T47D (cell line): ENCODE measurements around the gene SLC33A1.
"Not testable (repeated sequence)": the region's sequence is repeated elsewhere in the genome, so short reads cannot be mapped to it uniquely, and the experiment has no call there.

ENCODE experiments used
- DNase-seq, 2 experiments: peaks; one replicate each; pipeline versions ENCODE4 v3.0.0 to v3.0.0-alpha.2; 2011 to 2012; ENCODE audit warnings: low read depth in 1 of 2, low spot score in 1 of 2
- JUND ChIP-seq: IDR thresholded peaks from 2 replicates; pipeline ENCODE4 v1.6.1; 2012; ENCODE audit warnings: low read depth
- in situ Hi-C: cut with HindIII; loops from 2 replicates; pipeline ENCODE4 v1.10.0; 2016; ENCODE audit warnings: low sequenced_read_pairs, low pct_unique_long_range_greater_than_20kb

Gene SLC33A1

DNA sequence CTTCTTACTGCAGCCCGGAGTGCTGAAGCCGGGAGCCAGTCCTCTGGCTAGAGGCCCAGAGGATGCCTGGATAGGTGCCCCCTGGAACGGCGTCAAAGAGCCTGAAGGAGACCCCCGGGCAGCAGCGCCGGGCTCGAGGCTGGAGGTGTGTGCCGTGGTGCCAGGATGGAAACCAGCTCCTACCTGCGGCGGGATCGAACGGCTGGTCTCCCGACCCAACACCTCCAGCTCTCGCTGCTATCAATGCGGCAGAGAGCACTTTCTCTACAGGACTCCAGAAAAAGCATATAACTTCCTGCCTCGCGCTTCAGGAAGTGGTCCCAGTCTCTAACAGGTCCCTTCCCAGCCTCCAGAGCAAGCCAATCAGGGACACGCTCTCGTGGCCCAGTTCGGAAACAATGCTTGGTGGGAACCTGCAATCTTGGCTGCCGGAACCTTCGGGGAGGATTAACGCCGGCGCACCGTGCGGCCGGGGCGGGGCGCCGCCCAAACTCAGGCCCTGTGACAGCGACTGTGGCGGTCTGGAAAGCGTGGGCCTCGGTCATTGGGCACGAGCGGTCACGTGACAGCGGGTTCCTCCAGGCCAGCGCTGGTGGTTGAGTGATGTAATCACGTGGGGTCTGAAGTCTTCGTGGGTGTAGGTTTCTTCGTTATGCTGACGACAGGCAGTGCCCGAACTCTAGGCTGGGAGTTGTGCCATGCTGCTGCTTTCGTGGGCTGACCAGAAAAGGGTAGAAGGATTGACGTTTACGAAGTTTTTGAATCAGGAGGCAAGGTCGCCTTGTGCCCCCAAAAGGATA, at the start of gene SLC33A1:
Gene SLC33A1 (minus strand): TSS at position 287 of the 800 bp plus-strand sequence. CDS start 430 bp downstream, outside the sequence.
- in situ Hi-C loops, result no loop called here

DNA sequence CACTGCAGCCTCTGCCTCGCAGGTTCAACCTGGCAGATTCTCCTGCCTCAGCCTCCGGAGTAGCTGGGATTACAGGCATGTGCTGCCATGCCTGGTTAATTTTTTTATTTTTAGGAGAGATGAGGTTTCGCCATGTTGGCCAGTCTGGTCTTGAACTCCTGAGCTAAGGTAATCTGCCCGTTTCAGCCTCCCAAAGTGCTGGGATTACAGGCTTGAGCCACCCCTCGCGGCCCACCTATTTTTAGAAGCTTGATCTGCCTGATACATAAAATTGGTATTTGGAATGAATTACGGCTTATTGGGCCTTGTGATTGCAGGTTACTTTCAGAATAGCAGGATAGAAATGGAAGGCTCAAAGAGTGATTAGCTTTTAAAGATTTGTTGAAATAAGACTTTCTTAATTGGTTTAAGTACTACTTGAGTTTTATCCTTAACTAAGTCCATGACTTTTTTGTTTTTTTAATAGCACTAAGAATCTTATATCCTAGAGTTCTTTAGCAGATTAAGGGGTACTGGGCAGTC, 41.2 kb upstream of the SLC33A1 start:
- no peak for TF ChIP-seq JUND
- DNase-seq, result no peak
- in situ Hi-C loops, result no loop called here

More for the DNA sequence above, at the start of gene SLC33A1:
- TF ChIP-seq JUND, result no peak
- peak; percentile 96 to 100 for DNase-seq

DNA sequence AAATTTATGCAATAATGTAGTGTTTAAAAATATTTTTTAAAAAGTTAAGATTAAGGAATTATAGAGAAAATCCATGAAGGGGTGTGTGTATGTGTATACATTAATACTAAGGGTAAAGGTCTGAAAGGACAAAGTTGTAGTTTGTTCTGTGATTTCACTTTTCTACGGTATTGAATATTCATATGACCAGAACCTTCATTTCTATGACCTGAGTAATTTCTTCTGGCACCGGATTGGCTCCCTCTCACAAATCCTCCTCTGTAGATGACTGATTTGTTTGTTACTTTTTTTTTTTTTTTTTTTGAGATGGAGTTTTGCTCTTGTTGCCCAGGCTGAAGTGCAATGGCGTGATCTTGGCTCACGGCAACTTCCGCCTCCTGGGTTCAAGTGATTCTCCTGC, 37.1 kb upstream of the SLC33A1 start:
- DNase-seq, result no peak
- in situ Hi-C loops, result no loop called here
- TF ChIP-seq JUND, result no peak

DNA sequence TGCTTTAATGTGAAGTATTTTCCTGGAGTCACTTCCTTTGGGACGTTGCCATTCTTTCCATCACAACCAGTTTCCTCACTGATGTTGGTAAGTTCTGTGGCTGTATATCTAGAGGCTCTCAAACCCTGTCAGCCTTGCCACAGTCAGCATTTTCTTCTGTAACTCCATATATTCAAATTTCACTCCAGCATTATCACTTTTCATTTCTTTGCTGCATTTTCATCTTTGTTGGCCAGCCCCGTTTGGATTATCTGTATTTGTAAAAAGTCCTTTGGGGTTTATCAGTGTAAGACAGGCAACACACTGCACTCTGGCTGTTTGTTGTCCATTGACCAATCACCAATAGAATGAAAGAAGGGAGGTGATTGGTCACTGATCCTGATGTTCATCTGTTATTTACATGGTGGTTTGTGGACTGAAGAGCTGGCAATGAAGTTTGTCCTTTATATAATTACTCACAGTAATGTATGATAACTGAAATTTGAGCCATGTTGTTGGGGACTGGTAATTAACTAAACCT, 36.5 kb upstream of the SLC33A1 start:
- in situ Hi-C loops, result no loop called here
- DNase-seq, result peak in 1 of 2 experiments; percentile 52
- no peak for TF ChIP-seq JUND

DNA sequence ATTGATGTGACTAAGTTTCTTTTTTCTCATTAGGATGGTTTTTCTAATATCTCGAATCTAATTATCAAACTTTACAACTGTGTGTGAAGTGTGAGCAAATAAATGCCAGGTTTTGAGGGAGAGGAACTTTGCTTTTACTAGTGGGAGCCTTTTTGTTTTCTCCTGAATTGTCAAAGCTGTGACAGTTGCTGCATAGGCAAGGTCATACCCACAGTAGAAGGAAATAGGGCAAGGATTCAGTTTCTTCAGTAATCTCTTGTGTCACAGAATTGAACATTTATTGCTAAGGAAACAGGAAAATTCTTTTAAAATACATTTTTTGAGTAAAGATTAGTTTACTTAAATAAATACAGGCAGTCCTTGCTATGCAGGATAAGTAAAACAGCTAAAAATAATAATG, 35.7 kb upstream of the SLC33A1 start:
- TF ChIP-seq JUND, result no peak
- DNase-seq, result no peak
- in situ Hi-C loops, result no loop called here

DNA sequence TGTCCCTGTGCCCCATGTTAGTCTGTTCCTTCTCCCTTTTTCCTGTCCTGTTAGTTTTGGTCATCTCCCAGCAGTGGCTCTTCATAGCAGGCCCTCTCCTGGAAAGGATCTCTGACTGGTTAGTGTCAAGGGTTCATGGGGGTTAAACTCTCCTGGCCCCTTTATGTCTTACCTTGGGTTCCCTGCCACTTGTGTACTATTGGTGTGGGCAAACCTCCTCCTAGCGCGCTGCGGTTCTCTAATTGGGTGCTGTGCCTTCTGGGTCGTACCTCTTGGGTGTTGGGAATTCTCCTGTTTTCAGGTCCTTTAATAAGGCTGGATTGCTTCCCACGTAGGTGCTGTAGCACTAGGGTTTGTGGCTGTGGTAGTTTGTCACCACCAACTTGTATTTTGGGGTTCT, 35.0 kb upstream of the SLC33A1 start:
- no peak for DNase-seq
- in situ Hi-C loops, result no loop called here
- TF ChIP-seq JUND, result no peak

DNA sequence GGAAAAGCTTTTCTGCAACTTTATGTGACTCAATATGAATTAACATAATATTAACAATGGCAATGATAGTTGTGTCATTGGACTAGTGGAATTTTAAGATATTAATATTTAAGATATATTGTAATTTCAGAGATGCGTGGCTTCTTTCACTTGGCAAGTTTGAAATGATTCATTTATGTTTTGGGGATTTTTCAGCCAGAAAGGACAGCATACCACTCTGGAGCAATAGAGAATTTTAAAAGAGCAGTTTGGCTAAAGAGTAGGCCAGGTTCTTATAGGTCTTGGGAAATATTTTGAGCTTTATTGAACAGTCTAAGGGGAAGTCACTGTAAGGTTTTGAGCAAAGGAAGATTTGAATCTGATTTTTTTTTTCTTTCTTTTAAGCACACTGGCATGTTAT, 32.7 kb upstream of the SLC33A1 start:
- DNase-seq, result no peak
- in situ Hi-C loops, result no loop called here

DNA sequence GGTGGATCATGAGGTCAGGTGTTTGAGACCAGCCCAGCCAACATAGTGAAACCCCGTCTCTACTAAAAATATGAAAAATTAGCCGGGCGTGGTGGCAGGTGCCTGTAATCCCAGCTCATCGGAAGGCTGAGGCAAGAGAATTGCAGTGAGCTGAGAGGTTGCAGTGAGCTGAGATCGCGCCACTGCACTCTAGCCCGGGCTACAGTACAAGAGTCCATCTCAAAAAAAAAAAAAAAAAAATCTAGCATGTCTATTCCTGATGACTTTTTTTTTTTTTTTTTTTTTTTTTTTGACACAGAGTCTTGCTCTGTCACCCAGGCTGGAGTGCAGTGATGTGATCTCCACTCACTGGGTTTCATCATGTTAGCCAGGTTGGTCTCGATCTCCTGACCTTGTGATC, 32.1 kb upstream of the SLC33A1 start:
- DNase-seq, in situ Hi-C loops: not testable (repeated sequence)

More for the DNA sequence above, 32.7 kb upstream of the SLC33A1 start:
- TF ChIP-seq JUND, result no peak

DNA sequence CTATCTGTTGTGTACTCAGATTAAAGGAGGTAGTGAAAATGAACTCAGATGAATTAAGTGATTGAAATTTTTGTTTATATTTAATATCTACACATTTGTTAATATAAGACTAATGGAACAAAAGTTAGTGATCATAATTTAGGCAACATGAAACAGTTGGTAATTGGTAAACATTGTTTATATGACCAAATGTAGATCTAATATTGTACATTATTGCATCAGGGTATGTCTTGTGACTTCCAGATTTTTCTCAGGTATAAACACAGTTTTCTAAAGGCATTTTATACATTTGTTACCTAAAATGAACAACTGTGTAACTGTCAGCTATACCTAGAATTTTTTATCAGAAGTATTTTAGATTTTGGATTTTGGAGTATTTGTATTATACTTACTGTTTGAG, 31.1 kb upstream of the SLC33A1 start:
- no peak for DNase-seq
- no peak for TF ChIP-seq JUND
- in situ Hi-C loops, result no loop called here

DNA sequence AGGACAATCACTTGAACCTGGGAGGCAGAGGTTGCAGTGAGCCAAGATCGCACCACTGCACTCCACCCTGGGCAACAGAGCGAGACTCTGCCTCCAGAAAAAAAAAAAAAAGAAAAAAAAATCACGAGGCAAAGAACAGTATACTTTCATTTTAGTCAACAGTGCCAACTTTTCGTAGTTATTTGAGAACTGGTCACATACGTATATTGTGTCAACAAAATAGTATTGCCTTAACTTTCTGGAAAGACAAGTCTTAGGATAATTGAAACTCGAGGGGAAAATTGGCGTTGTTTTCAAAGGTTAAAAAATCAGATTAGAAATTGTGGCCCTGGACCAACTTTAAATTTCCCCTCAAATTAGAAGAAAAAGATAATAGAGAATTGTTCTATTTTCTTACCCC, 30.1 kb upstream of the SLC33A1 start:
- no peak for TF ChIP-seq JUND
- DNase-seq, result peak; percentile 19 to 66
- in situ Hi-C loops, result no loop called here

DNA sequence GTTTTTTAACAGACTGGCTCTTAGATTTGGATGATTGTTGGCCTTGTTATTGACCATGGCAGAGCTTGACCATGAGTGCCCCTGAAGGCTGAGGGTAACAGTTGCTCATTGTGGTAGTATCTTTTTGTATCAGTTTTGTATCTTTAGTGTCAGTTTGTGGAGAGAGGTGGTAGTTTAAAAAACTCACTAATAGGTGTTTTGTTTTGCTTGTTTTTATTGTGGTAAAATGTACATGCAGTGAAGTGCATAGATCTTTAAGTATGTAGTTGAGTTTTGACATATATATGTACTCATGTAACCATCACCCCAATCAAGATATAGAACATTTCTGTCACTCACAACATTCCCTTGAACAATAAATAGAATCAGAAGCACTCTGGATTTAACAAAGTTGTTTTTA, 26.1 kb upstream of the SLC33A1 start:
- TF ChIP-seq JUND, result no peak
- in situ Hi-C loops, result no loop called here
- DNase-seq, result no peak

DNA sequence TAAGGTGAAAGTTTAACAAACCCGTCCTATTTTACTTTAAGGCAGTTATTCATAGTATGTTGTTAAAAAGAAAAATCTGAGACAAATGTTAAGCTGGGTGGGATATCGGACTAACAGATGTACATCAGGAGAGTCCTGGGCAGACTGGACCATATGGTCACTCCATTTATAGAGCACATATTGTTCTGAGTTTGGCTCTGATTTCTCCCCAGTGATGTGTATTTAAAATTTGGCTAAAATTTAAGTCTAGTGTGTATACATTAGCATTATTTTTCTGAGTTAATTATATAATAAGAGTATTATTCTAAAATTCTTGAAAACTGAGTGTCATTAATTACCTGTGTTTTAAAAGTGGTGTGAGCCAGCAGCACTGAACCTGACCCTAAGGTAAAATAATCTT, 22.3 kb upstream of the SLC33A1 start:
- TF ChIP-seq JUND, result no peak
- DNase-seq, result no peak
- in situ Hi-C loops, result no loop called here

DNA sequence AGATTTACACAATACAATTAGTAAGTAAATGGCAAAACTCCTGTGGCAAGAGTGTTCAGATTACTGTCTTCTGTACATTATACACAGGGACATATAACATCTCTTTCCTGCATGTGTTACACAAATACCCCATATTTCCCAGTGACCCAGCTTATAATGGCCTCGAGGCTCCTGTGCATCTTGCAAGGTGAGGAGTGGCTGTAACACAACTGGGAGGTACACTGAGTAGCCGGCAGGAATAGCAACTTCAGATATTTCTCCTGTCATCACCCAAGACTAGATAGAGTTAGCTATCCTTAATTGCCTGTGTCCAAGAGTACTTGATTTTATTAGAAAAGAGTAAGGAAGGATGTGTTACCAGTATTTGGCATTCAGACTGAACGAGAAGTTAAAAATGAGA, 21.8 kb upstream of the SLC33A1 start:
- TF ChIP-seq JUND, result no peak
- no peak for DNase-seq
- in situ Hi-C loops, result no loop called here
